Measurements from ENCODE around the gene SACS.

- TF ChIP-seq CTCF (IDR thresholded peaks at IDR 0.05), result no peak
- no peak for TF ChIP-seq ZFX (IDR thresholded peaks at IDR 0.05; ENCODE audit: borderline replicate concordance)
These were observed 34.4 kb upstream of the SACS start for GRCh38 chr13:23467932-23468278.

Data from 22Rv1 (cell line).